Fibroblast of villous mesenchyme (primary cell): ENCODE measurements around the gene SYNM. TPM values are rescaled to one million over a fixed set of nuclear protein-coding genes. Genes with fewer than 3 reads are reported as not detected.
A peak's percentile ranks its signal among the peaks of the same experiment; 100 is the strongest.

ENCODE experiments used
- DNase-seq: peaks from one replicate; pipeline ENCODE4 v3.0.0-alpha.2; 2010; ENCODE audit warnings: low read depth
- H3K4me3 ChIP-seq: 2 replicates; pipeline ENCODE4 v1.5.1; 2011; ENCODE audit warnings: low read depth, mild to moderate bottlenecking, low read length
- CTCF ChIP-seq: IDR thresholded peaks from 2 replicates; pipeline ENCODE4 v1.5.1; 2012; ENCODE audit warnings: low read depth, mild to moderate bottlenecking, low read length; ENCODE audit not compliant: insufficient read depth
- total RNA-seq: library from RNA; depleted of rRNA; stranded (reverse); fragments of >200 nt; gene quantifications from 2 replicates; pipeline ENCODE4 v1.2.3, GENCODE V29; 2012

The SYNM gene
- total RNA-seq, 1 donor: 5.6 TPM

- TF ChIP-seq CTCF: no peak
Measured at GRCh38 chr15:99115300-99116215, 10.7 kb downstream of the SYNM start.

GRCh38 chr15:99117111-99117510, 12.2 kb downstream of the SYNM start:
- DNase-seq: no peak
- TF ChIP-seq CTCF: no peak
- H3K4me3 ChIP-seq: no peak overlapping the region

More at GRCh38 chr15:99115300-99116215, 10.7 kb downstream of the SYNM start:
- H3K4me3 ChIP-seq: no peak overlapping the region
- DNase-seq: no peak

- TF ChIP-seq CTCF: no peak
- no peak for DNase-seq
- H3K4me3 ChIP-seq: no peak overlapping the region
Measured at GRCh38 chr15:99117563-99118257, 12.8 kb downstream of the SYNM start.

- no peak for DNase-seq
- no peak overlapping the region for H3K4me3 ChIP-seq
- no peak for TF ChIP-seq CTCF
Measured at GRCh38 chr15:99118258-99118632, 13.4 kb downstream of the SYNM start.

- DNase-seq: no peak
- TF ChIP-seq CTCF: no peak
Measured at GRCh38 chr15:99118801-99119546, 14.1 kb downstream of the SYNM start.

GRCh38 chr15:99120050-99120777, 15.3 kb downstream of the SYNM start:
- no peak overlapping the region for H3K4me3 ChIP-seq
- TF ChIP-seq CTCF: no peak
- peak; percentile 20 for DNase-seq

More at GRCh38 chr15:99118801-99119546, 14.1 kb downstream of the SYNM start:
- H3K4me3 ChIP-seq: no peak overlapping the region
